ENCODE results near the gene ZNF236. TPM values are rescaled to one million over a fixed set of nuclear protein-coding genes. Genes with fewer than 3 reads are reported as not detected.

The ZNF236 gene
- total and polyA plus RNA-seq, 2 donors (not counting 1 experiment from before 2014, with no cell fraction given): 8.9 to 39.5 TPM

GRCh38 chr18:76909439-76909838, 87.1 kb downstream of the ZNF236 start:
- TF ChIP-seq CTCF (IDR thresholded peaks at IDR 0.05): no peak
- no peak for TF ChIP-seq EZH2 (IDR thresholded peaks at IDR 0.05; ENCODE audit: borderline replicate concordance, insufficient read depth, low read depth, low read length, poor library complexity, severe bottlenecking)
- Histone ChIP-seq H3K9me3 (ENCODE audit: control extremely low read depth in 1 of 3, control insufficient read depth in 2 of 3, insufficient read depth in 1 of 3, low read length in 2 of 3) (no peaks in the 10 kb centered on the region), H3K4me3 (ENCODE audit: control extremely low read depth in 1 of 5, extremely low read depth in 1 of 5, insufficient read depth in 1 of 5, low read depth in 2 of 5, low read length in 4 of 5) (no peak overlapping the region), H3K27ac (ENCODE audit: low read length in 2 of 2) (no peak overlapping the region), H3K79me2 (ENCODE audit: control insufficient read depth, insufficient read depth, low read length) (no peaks in the 10 kb centered on the region), H4K20me1 (ENCODE audit: control insufficient read depth, insufficient read depth, low read length, poor library complexity, severe bottlenecking) (no peaks in the 10 kb centered on the region), H3K4me2 (replicated peaks; ENCODE audit: low read depth, low read length, poor library complexity, severe bottlenecking) (no peak overlapping the region), H2AFZ (ENCODE audit: insufficient read depth, low read depth, low read length, poor library complexity, severe bottlenecking) (no peak overlapping the region), H3K27me3 (replicated peaks in 1 of 4; ENCODE audit: control extremely low read depth in 1 of 4, control insufficient read depth in 3 of 4, insufficient read depth in 4 of 4, low read length in 3 of 4) (no peaks in the 10 kb centered on the region), H3K4me1 (ENCODE audit: control insufficient read depth in 2 of 2, insufficient read depth in 2 of 2, low read length in 2 of 2) (no peaks in the 10 kb centered on the region), H3K36me3 (replicated peaks in 1 of 2; ENCODE audit: control extremely low read depth in 1 of 2, control insufficient read depth in 1 of 2, extremely low read depth in 1 of 2, insufficient read depth in 2 of 2, low read length in 1 of 2) (peaks cover 8 to 70% of the 10 kb centered on the region in 2 experiments), H3K9ac (ENCODE audit: low read length) (no peak overlapping the region)
- Mint-ChIP-seq H3K9me3 (ENCODE audit: insufficient read depth) (no peaks in the 10 kb centered on the region), H3K4me1 (peaks cover 5% of the 10 kb centered on the region), H3K27ac (no peak overlapping the region), H3K27me3 (no peaks in the 10 kb centered on the region), H3K4me3 (no peak overlapping the region)
- WGBS (ENCODE audit: insufficient coverage): no CpG with 5 or more reads among the region's 4 CpGs
- DNase-seq: no peak
- ATAC-seq (ENCODE audit: low read depth): no peak
- intact Hi-C loops (cut with micrococcal nuclease): no loop called here
- POLR2A ChIA-PET: interaction anchor here (0.7 kb wide), 1 partner anchor 86 kb away, joined by 6 read pairs; no protein-coding TSS in a partner anchor
- CTCF ChIA-PET: interaction anchor here (0.7 to 1.0 kb wide), 2 partner anchors 13 to 91 kb away, joined by 3 to 4 read pairs; no protein-coding TSS in a partner anchor

- ChIA-PET CTCF (interaction anchor here (1.1 to 1.4 kb wide), 2 partner anchors 72 to 108 kb away, joined by 4 read pairs; no protein-coding TSS in a partner anchor), POLR2A (no interaction called here)
- no peaks in the 10 kb centered on the region for H3K27me3 Mint-ChIP-seq
- peaks cover 11% of the 10 kb centered on the region for H3K4me1 Mint-ChIP-seq
- H3K79me2 ChIP-seq (ENCODE audit: control insufficient read depth, insufficient read depth, low read length): no peaks in the 10 kb centered on the region
- ATAC-seq (ENCODE audit: low read depth) (no peak), DNase-seq (no peak)
- no peak overlapping the region for H3K27ac ChIP-seq (ENCODE audit: low read length in 2 of 2)
- H3K9me3 Mint-ChIP-seq (ENCODE audit: insufficient read depth): no peaks in the 10 kb centered on the region
- H3K9ac ChIP-seq (ENCODE audit: low read length): no peak overlapping the region
- intact Hi-C loops (cut with micrococcal nuclease): no loop called here
- H3K36me3 ChIP-seq (replicated peaks in 1 of 2; ENCODE audit: control extremely low read depth in 1 of 2, control insufficient read depth in 1 of 2, extremely low read depth in 1 of 2, insufficient read depth in 2 of 2, low read length in 1 of 2): peaks cover 10 to 70% of the 10 kb centered on the region in 2 experiments
- WGBS (ENCODE audit: insufficient coverage): 96% methylated on average over 4 of the region's 7 CpGs
- no peak overlapping the region for H2AFZ ChIP-seq (ENCODE audit: insufficient read depth, low read depth, low read length, poor library complexity, severe bottlenecking)
- no peak overlapping the region for H3K4me2 ChIP-seq (replicated peaks; ENCODE audit: low read depth, low read length, poor library complexity, severe bottlenecking)
- H4K20me1 ChIP-seq (ENCODE audit: control insufficient read depth, insufficient read depth, low read length, poor library complexity, severe bottlenecking): no peaks in the 10 kb centered on the region
- no peak overlapping the region for H3K4me3 Mint-ChIP-seq
- H3K27ac Mint-ChIP-seq: no peak overlapping the region
- H3K4me1 ChIP-seq (ENCODE audit: control insufficient read depth in 2 of 2, insufficient read depth in 2 of 2, low read length in 2 of 2): no peaks in the 10 kb centered on the region
- no peak for TF ChIP-seq CTCF (IDR thresholded peaks at IDR 0.05)
- TF ChIP-seq EZH2 (IDR thresholded peaks at IDR 0.05; ENCODE audit: borderline replicate concordance, insufficient read depth, low read depth, low read length, poor library complexity, severe bottlenecking): no peak
- H3K27me3 ChIP-seq (replicated peaks in 1 of 4; ENCODE audit: control extremely low read depth in 1 of 4, control insufficient read depth in 3 of 4, insufficient read depth in 4 of 4, low read length in 3 of 4): no peaks in the 10 kb centered on the region
- H3K9me3 ChIP-seq (ENCODE audit: control extremely low read depth in 1 of 3, control insufficient read depth in 2 of 3, insufficient read depth in 1 of 3, low read length in 2 of 3): no peaks in the 10 kb centered on the region
- no peak overlapping the region for H3K4me3 ChIP-seq (ENCODE audit: control extremely low read depth in 1 of 5, extremely low read depth in 1 of 5, insufficient read depth in 1 of 5, low read depth in 2 of 5, low read length in 4 of 5)
Observed at GRCh38 chr18:76911440-76911839, 89.1 kb downstream of the ZNF236 start.
